Effector memory CD4-positive, alpha-beta T cell (primary cell): ENCODE data around the gene SLC22A31.

ENCODE experiments used
- DNase-seq, 3 donors: peaks; one replicate each; pipeline ENCODE4 v3.0.0-alpha.2; 2020
- H3K27ac ChIP-seq: 2 replicates; pipeline ENCODE4 v1.7.0; 2013; ENCODE audit warnings: mild to moderate bottlenecking, low read length, moderate library complexity; ENCODE audit not compliant: insufficient read depth, poor library complexity, severe bottlenecking
- H3K27me3 ChIP-seq: replicated peaks from 2 replicates; pipeline ENCODE4 v1.7.0; 2013; ENCODE audit warnings: mild to moderate bottlenecking, low read length; ENCODE audit not compliant: insufficient read depth, control insufficient read depth, poor library complexity, severe bottlenecking
- H3K36me3 ChIP-seq: 2 replicates; pipeline ENCODE4 v1.7.0; 2013; ENCODE audit warnings: mild to moderate bottlenecking, low read length, moderate library complexity; ENCODE audit not compliant: control insufficient read depth, insufficient read depth
- H3K4me1 ChIP-seq: 2 replicates; pipeline ENCODE4 v1.7.0; 2013; ENCODE audit warnings: low read length, mild to moderate bottlenecking; ENCODE audit not compliant: control insufficient read depth, insufficient read depth, poor library complexity, severe bottlenecking
- H3K4me3 ChIP-seq: 2 replicates; pipeline ENCODE4 v1.7.0; 2013; ENCODE audit warnings: low read length, low read depth, mild to moderate bottlenecking; ENCODE audit not compliant: insufficient read depth, poor library complexity, severe bottlenecking
- H3K9me3 ChIP-seq: 2 replicates; pipeline ENCODE4 v1.7.0; 2013; ENCODE audit warnings: mild to moderate bottlenecking, low read length, moderate library complexity; ENCODE audit not compliant: control insufficient read depth

The SLC22A31 gene

GRCh38 chr16:89164847-89165680 lies 35.3 kb downstream of the SLC22A31 start:
- Histone ChIP-seq H3K4me3 (no peak overlapping the region), H3K9me3 (no peaks in the 10 kb centered on the region), H3K27me3 (no peaks in the 10 kb centered on the region), H3K4me1 (peaks cover 10% of the 10 kb centered on the region), H3K27ac (no peak overlapping the region), H3K36me3 (no peaks in the 10 kb centered on the region)
- no peak for DNase-seq

DNA sequence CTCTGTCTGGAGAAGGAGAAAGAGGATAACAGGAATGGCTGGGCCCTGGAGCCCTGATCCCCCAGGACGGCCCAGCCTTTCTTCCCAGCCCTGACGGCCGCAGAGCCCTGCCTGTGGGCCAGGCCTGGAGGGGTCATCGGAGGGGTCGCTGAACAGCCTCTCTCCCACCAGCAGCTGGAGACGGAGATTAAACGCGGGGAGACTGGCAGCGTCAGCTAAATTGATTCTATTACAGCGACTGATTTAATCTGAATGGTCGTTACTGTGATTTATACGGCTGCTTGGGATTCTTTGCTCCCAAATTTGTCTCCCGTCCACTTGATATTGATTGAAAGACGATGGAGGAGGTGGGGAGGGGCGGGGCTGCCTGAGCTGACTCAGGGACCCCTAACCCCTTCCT lies 35.9 kb downstream of the SLC22A31 start:
- peaks cover 9% of the 10 kb centered on the region for H3K4me1 ChIP-seq
- H3K27me3 ChIP-seq: no peaks in the 10 kb centered on the region
- H3K36me3 ChIP-seq: no peaks in the 10 kb centered on the region
- no peak overlapping the region for H3K27ac ChIP-seq
- H3K4me3 ChIP-seq: no peak overlapping the region
- no peak for DNase-seq
- H3K9me3 ChIP-seq: no peaks in the 10 kb centered on the region

DNA sequence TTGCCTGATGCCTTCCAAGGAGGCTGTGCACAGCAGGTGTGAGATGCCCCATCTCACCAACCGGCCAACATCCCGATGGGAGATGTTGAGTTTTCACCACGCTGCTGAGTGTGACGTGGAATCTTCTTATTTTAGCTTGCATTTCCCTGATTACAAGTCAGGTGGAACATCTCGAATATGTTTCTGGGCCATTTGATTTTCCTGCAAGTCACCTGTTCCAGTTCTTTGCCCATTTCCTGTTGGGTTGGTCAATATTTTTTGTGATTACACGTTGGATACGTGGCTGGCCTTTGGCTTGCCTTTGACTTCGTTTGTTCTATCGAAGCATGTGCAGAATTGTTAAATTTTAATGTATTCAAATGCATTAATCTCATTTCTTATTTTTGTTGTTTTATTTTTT lies 37.0 kb downstream of the SLC22A31 start:
- Histone ChIP-seq H3K27me3 (no peaks in the 10 kb centered on the region), H3K36me3 (no peaks in the 10 kb centered on the region), H3K9me3 (no peaks in the 10 kb centered on the region), H3K27ac (no peak overlapping the region), H3K4me3 (no peak overlapping the region), H3K4me1 (peaks cover 9% of the 10 kb centered on the region)
- no peak for DNase-seq

GRCh38 chr16:89161763-89162713 lies 38.3 kb downstream of the SLC22A31 start:
- H3K36me3 ChIP-seq: no peaks in the 10 kb centered on the region
- no peaks in the 10 kb centered on the region for H3K9me3 ChIP-seq
- no peak overlapping the region for H3K27ac ChIP-seq
- no peak overlapping the region for H3K4me3 ChIP-seq
- peaks cover 2% of the 10 kb centered on the region for H3K4me1 ChIP-seq
- no peaks in the 10 kb centered on the region for H3K27me3 ChIP-seq
- no peak for DNase-seq

GRCh38 chr16:89160977-89161701 lies 39.2 kb downstream of the SLC22A31 start:
- H3K27ac ChIP-seq: no peak overlapping the region
- DNase-seq: no peak
- H3K36me3 ChIP-seq: no peaks in the 10 kb centered on the region
- no peak overlapping the region for H3K4me3 ChIP-seq
- no peaks in the 10 kb centered on the region for H3K9me3 ChIP-seq
- no peaks in the 10 kb centered on the region for H3K4me1 ChIP-seq
- no peaks in the 10 kb centered on the region for H3K27me3 ChIP-seq

DNA sequence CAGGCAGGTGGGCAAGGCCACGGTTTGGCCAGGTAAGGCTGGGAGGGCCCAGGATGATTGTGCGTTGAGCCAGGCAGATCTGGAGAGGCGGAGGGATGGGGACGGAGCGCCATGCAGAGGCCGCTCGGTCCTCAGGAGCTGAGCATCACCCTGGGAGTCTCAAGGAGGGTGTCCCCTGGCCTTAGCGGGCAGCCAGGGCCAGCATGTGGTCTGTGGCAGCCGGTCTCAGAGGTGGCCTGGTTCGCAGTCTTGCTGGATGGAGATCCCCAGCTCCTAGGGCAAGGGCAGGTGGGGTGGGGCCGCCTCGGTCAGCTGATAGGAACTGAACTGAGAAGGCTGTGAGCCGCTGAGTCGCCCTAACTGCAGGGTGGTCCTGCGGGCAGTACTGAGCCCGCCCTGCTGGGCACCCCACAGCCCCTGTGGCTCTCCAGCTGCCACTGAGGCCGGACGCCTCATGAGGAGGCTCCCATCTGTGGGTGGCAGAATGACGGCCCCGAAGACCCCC lies 40.4 kb downstream of the SLC22A31 start:
- no peak for DNase-seq
- H3K36me3 ChIP-seq: no peaks in the 10 kb centered on the region
- H3K4me1 ChIP-seq: no peaks in the 10 kb centered on the region
- H3K9me3 ChIP-seq: no peaks in the 10 kb centered on the region
- no peak overlapping the region for H3K4me3 ChIP-seq
- no peak overlapping the region for H3K27ac ChIP-seq
- no peaks in the 10 kb centered on the region for H3K27me3 ChIP-seq

GRCh38 chr16:89159066-89159849 lies 41.1 kb downstream of the SLC22A31 start:
- Histone ChIP-seq H3K4me1 (no peaks in the 10 kb centered on the region), H3K27ac (no peak overlapping the region), H3K4me3 (no peak overlapping the region), H3K27me3 (no peaks in the 10 kb centered on the region), H3K36me3 (no peaks in the 10 kb centered on the region), H3K9me3 (no peaks in the 10 kb centered on the region)
- DNase-seq: no peak

GRCh38 chr16:89157778-89158177 lies 42.6 kb downstream of the SLC22A31 start:
- H3K9me3 ChIP-seq: no peaks in the 10 kb centered on the region
- no peaks in the 10 kb centered on the region for H3K27me3 ChIP-seq
- no peak overlapping the region for H3K4me3 ChIP-seq
- no peak for DNase-seq
- H3K36me3 ChIP-seq: no peaks in the 10 kb centered on the region
- H3K4me1 ChIP-seq: no peaks in the 10 kb centered on the region
- H3K27ac ChIP-seq: no peak overlapping the region
